DMS 273 (cell line): Measurements from ENCODE around the gene CPS1.

ENCODE experiments used
- DNase-seq: peaks from one replicate; lab custom pipeline; 2025; ENCODE audit not compliant: unreplicated experiment; lab: John Stamatoyannopoulos, UW

Gene CPS1

DNA sequence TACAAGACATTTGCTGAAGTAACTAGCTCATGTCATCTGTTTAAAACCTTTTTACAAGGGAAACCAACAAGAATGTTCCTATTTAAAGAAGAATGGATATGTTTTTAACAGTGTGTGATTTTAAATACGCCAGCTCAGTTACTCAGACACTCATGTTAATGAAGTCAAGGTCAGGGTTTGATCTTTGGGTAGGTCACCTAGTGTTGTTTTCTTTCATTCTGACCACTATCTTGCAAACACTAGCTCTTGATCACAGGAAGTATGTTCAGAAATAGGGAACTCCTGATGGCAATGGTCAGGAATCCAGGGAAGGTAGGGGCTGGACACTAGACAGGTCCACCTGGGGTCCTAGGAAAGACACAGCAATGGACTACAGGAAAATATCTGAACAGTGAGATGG is 116.7 kb downstream of the CPS1 start:
- no peak for DNase-seq

DNA sequence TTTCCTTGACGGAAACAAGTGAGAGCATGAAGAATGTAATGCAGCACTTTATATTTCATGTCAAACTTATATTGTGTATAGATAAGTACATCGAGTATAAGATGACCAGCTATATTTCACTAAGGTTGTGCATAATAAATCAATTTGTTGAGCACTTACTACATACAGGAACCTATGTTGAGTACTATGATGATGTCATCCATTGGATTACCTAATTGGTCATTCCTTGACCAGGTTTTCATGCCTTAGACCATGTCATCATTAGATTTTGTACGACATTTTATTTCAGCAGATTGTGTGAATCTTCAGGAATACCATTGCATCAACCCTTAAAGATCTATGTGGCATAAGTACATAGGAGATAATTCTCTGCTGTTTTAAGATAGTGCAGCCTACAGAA is 119.7 kb downstream of the CPS1 start:
- DNase-seq, result no peak

DNA sequence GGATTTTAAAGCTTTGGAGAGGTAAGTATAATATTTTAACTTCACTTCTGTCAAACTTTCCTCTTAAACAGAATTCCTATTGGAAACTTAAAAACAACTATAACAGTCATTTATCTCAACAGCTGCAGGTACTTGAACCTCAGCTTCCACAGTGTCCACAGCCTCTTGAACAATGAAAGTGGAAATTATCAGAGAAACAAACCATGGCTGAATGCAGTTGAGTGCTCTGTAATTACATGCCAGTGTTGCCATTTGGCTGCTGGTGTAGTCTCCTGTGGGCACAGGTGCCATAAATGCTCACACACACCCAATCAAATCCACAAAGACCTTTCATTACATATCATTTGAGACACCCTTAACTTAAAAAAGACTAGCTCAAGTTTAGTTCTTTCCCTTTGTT is 125.1 kb downstream of the CPS1 start:
- DNase-seq, result no peak

DNA sequence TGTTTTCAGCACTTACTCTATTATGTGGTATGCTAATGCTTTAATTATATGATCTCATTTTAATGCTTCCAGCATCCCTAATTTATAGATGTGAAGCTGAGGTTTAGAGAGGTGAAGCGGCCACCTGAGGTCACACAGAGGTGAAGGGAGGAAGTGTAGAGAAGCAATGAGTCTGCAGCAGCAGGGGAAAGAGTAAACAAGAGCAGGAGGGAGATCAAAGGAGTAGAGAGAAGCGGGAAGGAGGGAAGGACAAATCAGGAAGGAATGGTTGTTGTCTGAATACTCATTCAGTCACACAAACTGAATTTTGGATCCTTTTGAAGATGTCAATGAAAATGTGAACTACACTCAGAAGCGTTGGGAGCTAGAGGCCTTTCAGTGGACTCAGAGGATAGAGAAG is 130.0 kb downstream of the CPS1 start:
- no peak for DNase-seq

DNA sequence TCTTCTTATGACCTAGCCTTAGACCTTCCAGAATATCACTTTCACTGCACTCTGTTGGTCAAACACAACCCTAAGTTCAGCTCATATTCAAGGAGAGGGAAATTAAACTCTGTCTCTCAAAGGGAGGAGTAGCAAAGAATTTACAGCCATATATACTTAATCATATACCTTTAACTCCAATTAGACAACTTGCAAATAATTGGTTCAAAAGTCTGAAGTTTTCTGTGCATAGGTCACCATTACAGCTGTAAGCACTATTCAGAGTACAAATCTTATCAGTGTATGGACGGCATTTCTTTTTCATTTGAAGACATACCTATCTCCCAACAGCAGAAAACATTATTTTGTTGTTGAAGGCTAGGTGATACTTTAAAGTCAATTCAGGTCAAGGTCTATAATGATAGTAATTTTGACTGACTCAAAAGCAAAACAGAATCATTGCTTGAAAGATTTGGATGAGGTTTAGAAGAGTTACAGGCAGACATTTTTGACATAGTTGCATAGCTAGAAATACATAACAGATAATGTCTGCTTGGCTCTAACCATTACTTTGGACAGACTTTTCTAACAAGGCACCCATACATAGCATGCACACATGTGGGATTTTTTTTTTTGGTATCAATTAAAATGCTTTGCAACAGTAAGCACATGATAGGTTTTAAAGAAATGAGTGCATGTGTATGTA is 131.5 kb downstream of the CPS1 start:
- no peak for DNase-seq

DNA sequence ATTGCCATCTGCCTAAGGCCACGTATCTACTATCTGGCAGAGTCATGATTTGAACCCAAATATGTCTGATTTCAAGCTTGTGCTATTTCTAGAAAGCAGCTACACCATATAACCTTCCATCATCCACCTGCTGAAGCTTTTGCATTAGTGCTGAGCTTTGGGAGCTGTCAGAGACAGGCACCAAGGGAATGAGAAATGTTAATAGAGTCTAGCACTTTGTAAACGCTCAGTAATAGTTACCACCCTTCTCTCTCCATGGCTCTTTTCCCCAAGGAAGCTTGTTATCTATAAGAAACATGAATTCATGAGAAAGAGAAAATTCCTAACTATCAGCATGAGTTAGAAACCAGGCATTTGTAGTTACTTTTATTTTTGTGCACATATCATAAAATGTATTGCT is 151.5 kb downstream of the CPS1 start:
- DNase-seq, result no peak

DNA sequence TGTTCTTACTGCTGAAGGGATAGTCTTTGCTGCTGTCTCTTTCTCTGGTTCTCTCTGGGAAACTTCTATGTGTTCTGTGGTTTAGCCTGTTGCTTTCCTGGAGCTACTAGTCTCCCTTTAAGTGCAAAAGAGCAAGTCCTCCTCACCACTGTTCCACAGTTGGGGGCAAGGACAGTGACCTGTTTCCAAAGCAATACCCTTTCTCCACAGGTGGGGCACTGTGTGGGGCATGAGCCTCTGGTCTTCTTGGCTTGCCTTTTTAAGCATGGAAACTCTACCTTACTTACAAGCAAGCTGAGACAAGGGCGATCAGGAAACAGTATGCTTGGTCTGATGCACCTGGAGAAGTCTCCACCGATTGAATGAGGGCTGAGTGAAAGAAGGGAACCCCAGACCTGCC is 156.7 kb downstream of the CPS1 start:
- DNase-seq, result no peak

DNA sequence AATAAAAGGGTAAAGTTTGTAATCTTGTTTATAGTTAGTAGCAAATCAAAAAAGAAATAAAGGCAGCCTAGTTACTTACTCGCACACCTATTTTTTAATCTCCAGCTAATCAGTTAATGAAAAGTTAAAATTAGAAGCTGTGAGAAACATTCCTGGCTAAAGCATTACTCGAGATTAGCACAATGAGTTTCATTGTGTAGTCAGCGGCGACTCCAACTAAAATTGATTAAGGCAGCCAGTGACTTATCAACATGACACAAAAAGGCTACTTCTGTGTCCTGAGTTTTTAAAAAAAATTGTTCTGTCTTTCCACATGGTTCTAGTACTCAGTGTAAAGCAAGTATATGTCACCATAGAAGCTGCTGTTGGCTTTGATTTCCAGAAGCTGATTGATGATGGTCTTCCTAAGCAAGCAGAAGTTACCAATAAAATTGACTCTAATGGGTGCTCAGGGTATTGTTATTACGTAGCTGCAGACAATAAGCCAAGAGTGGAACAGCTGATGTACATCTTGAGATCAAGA is 159.2 kb downstream of the CPS1 start:
- DNase-seq, result no peak

DNA sequence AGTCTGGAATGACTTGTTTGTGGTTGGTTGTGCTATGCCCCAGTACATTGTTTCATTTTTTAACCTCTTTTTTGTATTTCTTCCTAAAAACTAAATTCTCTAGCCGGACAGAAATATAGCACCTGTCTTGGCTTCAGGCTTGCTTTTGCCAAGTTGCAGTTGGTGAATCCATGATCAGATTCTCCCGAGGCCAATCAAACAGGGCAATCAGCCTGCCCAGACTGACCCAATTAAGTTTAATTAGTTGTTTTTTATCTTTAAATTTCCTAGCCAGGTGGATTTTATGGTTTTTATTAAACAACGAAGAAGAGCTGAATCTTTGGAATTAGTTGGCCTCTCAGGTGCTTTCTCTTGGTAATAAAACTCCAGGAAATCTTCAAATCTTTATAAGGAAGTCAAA is 162.1 kb downstream of the CPS1 start:
- DNase-seq, result no peak

DNA sequence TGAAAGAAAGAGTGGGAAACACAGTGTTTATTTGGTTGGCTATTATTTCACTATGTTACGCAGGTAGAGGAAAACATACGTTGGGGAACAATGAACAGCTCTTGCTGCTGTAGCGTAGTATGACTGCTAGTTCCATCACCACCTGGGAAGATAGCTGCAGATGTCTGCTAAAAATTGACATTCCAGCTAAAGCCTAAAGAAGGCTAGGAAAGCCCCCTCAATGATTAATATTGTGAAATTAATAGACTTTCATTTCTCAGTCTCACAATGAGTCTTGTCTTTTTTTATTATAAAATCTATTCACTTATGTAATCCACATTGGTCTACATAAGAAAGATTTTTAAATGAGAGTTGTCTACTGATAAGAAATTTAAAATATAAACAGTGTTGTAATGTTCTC is 165.7 kb downstream of the CPS1 start:
- DNase-seq, result no peak

DNA sequence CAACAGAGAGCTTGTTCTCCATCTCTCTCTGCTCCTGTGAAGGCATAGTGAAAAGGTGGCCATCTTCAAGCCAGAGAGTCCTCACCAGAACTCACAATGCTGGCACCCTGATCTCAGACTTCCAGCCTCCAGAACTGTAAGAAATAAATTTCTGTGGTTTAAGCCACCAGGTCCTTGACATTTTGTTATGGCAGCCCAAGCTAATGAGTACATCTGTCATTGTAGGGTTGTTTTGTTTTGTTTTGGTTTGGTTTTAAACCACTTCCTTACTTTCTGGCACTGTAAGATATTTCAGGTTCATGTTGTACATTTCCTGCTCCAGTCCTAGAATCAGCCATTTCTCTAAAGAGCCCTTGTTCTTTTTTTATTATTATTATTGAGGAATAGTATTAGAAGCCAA is 171.2 kb downstream of the CPS1 start:
- no peak for DNase-seq
